ENCODE measurements around the gene GFRA4. TPM values are rescaled to one million over a fixed set of nuclear protein-coding genes. Genes with fewer than 3 reads are reported as not detected.

GFRA4 gene
- total and polyA plus RNA-seq, 2 donors (not counting 3 experiments of a cell fraction or from before 2014, with no cell fraction given): not detected

GRCh38 chr20:3653921-3654320, 9.3 kb downstream of the GFRA4 start:
- TF ChIP-seq EZH2 (IDR thresholded peaks at IDR 0.05; ENCODE audit: borderline replicate concordance, low read depth, low read length, severe bottlenecking) (no peak), MAX (IDR thresholded peaks at IDR 0.05; ENCODE audit: insufficient read depth, insufficient read length) (no peak)
- no peaks in the 10 kb centered on the region for H3K36me3 ChIP-seq (ENCODE audit: control insufficient read depth in 2 of 2, extremely low read depth in 1 of 2, insufficient read depth in 2 of 2, low read length in 2 of 2)
- no peak overlapping the region for H3K9ac ChIP-seq (replicated peaks; ENCODE audit: extremely low read depth, insufficient read depth, low read length)
- CTCF ChIA-PET: interaction anchor here (1.2 kb wide), 1 partner anchor 14 kb away, joined by 4 read pairs; no protein-coding TSS in a partner anchor
- no peak for FAIRE-seq
- DNase-seq (ENCODE audit: low read depth, low spot score): no peak
- no TSS peak for BruUV-seq (replicated peaks)
- H3K27ac ChIP-seq (ENCODE audit: insufficient read depth, low read depth, low read length): no peak overlapping the region
- no peaks in the 10 kb centered on the region for H3K4me1 ChIP-seq (ENCODE audit: control insufficient read depth, extremely low read depth, insufficient read depth, low read length)
- H2AFZ ChIP-seq (ENCODE audit: low read depth, low read length): no peak overlapping the region
- no peaks in the 10 kb centered on the region for H3K9me3 ChIP-seq (replicated peaks; ENCODE audit: control insufficient read depth, insufficient read depth, low read length)
- H3K4me2 ChIP-seq (ENCODE audit: insufficient read depth, low read length): no peak overlapping the region
- POLR2A ChIA-PET: no interaction called here
- intact Hi-C loops (cut with micrococcal nuclease) (no loop called here), dilution Hi-C loops (cut with MboI; ENCODE audit: extremely low pct_ligation_motif_present, low sequenced_read_pairs) (no loop called here)
- H3K4me3 ChIP-seq (replicated peaks in 1 of 3; ENCODE audit: insufficient read depth in 1 of 3, low read depth in 1 of 3, low read length in 3 of 3): no peak overlapping the region
- H3K79me2 ChIP-seq (ENCODE audit: control insufficient read depth, insufficient read depth, low read length): no peaks in the 10 kb centered on the region
- H3K27me3 ChIP-seq (ENCODE audit: control insufficient read depth in 2 of 2, insufficient read depth in 2 of 2, low read length in 2 of 2): peaks cover 0 to 1% of the 10 kb centered on the region in 2 experiments
- H4K20me1 ChIP-seq (replicated peaks; ENCODE audit: control insufficient read depth, extremely low read depth, insufficient read depth, low read length): no peaks in the 10 kb centered on the region
- no peaks in the 10 kb centered on the region for H3K9me1 ChIP-seq (replicated peaks; ENCODE audit: control insufficient read depth, extremely low read depth, insufficient read depth, low read length)

- no peaks in the 10 kb centered on the region for H3K27me3 ChIP-seq (ENCODE audit: control insufficient read depth in 2 of 2, insufficient read depth in 2 of 2, low read length in 2 of 2)
- H3K9ac ChIP-seq (replicated peaks; ENCODE audit: extremely low read depth, insufficient read depth, low read length): no peak overlapping the region
- H2AFZ ChIP-seq (ENCODE audit: low read depth, low read length): no peak overlapping the region
- no peak for FAIRE-seq
- intact Hi-C loops (cut with micrococcal nuclease): no loop called here
- BruUV-seq (replicated peaks): no TSS peak
- POLR2A ChIA-PET: no interaction called here
- H3K36me3 ChIP-seq (ENCODE audit: control insufficient read depth in 2 of 2, extremely low read depth in 1 of 2, insufficient read depth in 2 of 2, low read length in 2 of 2): no peaks in the 10 kb centered on the region
- H3K9me3 ChIP-seq (replicated peaks; ENCODE audit: control insufficient read depth, insufficient read depth, low read length): no peaks in the 10 kb centered on the region
- no peaks in the 10 kb centered on the region for H4K20me1 ChIP-seq (replicated peaks; ENCODE audit: control insufficient read depth, extremely low read depth, insufficient read depth, low read length)
- no peaks in the 10 kb centered on the region for H3K79me2 ChIP-seq (ENCODE audit: control insufficient read depth, insufficient read depth, low read length)
- H3K9me1 ChIP-seq (replicated peaks; ENCODE audit: control insufficient read depth, extremely low read depth, insufficient read depth, low read length): no peaks in the 10 kb centered on the region
- H3K4me3 ChIP-seq (replicated peaks in 1 of 3; ENCODE audit: insufficient read depth in 1 of 3, low read depth in 1 of 3, low read length in 3 of 3): no peak overlapping the region
- H3K27ac ChIP-seq (ENCODE audit: insufficient read depth, low read depth, low read length): no peak overlapping the region
- CTCF ChIA-PET: interaction anchor here (1.2 kb wide), 2 partner anchors 15 to 24 kb away, joined by 4 to 7 read pairs; no protein-coding TSS in a partner anchor
- H3K4me2 ChIP-seq (ENCODE audit: insufficient read depth, low read length): no peak overlapping the region
- TF ChIP-seq POLR2A (IDR thresholded peaks at IDR 0.05; ENCODE audit: low read depth, low read length) (no peak), MAX (IDR thresholded peaks at IDR 0.05; ENCODE audit: insufficient read depth, insufficient read length) (no peak), CTCF (IDR thresholded peaks at IDR 0.05; ENCODE audit: extremely low read depth in 1 of 2, insufficient read depth in 1 of 2, low read depth in 1 of 2, low read length in 2 of 2) (no peak), JUN (IDR thresholded peaks at IDR 0.05; ENCODE audit: borderline replicate concordance, insufficient read depth, insufficient read length, low read depth) (no peak), EZH2 (IDR thresholded peaks at IDR 0.05; ENCODE audit: borderline replicate concordance, low read depth, low read length, severe bottlenecking) (no peak), POLR2AphosphoS5 (IDR thresholded peaks at IDR 0.05; ENCODE audit: insufficient read depth, low read depth, low read length) (no peak), MYC (IDR thresholded peaks at IDR 0.05; ENCODE audit: low read depth, low read length) (no peak), FOS (IDR thresholded peaks at IDR 0.05; ENCODE audit: borderline replicate concordance, insufficient read depth, low read length) (no peak), GATA2 (IDR thresholded peaks at IDR 0.05; ENCODE audit: insufficient read depth, insufficient read length, low read depth, low read length) (no peak)
- dilution Hi-C loops (cut with MboI; ENCODE audit: extremely low pct_ligation_motif_present, low sequenced_read_pairs): no loop called here
- DNase-seq (ENCODE audit: low read depth, low spot score): no peak
- H3K4me1 ChIP-seq (ENCODE audit: control insufficient read depth, extremely low read depth, insufficient read depth, low read length): no peaks in the 10 kb centered on the region
Measured at GRCh38 chr20:3652676-3653596, 10.3 kb downstream of the GFRA4 start.

Data from endothelial cell of umbilical vein (primary cell).